ENCODE data around the gene C1orf74.

C1orf74 gene

GRCh38 chr1:209784265-209785169, at the start of gene C1orf74:
Gene C1orf74, minus strand, starts transcription at chr1:209784559. Its CDS starts 925 bp downstream, at chr1:209783634.
- peak; percentile 94 for DNase-seq (ENCODE audit: low read depth)

GRCh38 chr1:209831615-209832014, 47.3 kb upstream of the C1orf74 start:
- no peak for DNase-seq (ENCODE audit: low read depth)

GRCh38 chr1:209830722-209831121, 46.4 kb upstream of the C1orf74 start:
- DNase-seq (ENCODE audit: low read depth) = no peak

- no peak for DNase-seq (ENCODE audit: low read depth)
These were observed 45.4 kb upstream of the C1orf74 start for GRCh38 chr1:209829716-209830115.

GRCh38 chr1:209827384-209828262, 43.3 kb upstream of the C1orf74 start, which contains the start of gene UTP25:
Gene UTP25, plus strand, starts transcription at chr1:209827972. Its CDS starts 92 bp downstream, at chr1:209828064.
- peak; percentile 97 for DNase-seq (ENCODE audit: low read depth)

- no peak for DNase-seq (ENCODE audit: low read depth)
These were observed 41.5 kb upstream of the C1orf74 start for GRCh38 chr1:209825591-209826434.

GRCh38 chr1:209823143-209824041, 39.0 kb upstream of the C1orf74 start:
- peak; percentile 64 for DNase-seq (ENCODE audit: low read depth)

GRCh38 chr1:209822706-209823105, 38.3 kb upstream of the C1orf74 start:
- DNase-seq (ENCODE audit: low read depth) = no peak

- no peak for DNase-seq (ENCODE audit: low read depth)
These were observed 36.6 kb upstream of the C1orf74 start for GRCh38 chr1:209820986-209821385.

- DNase-seq (ENCODE audit: low read depth) = no peak
These were observed 34.7 kb upstream of the C1orf74 start for GRCh38 chr1:209819058-209819457.

- DNase-seq (ENCODE audit: low read depth) = no peak
These were observed 33.3 kb upstream of the C1orf74 start for GRCh38 chr1:209817691-209818090.

GRCh38 chr1:209816923-209817322, 32.6 kb upstream of the C1orf74 start:
- DNase-seq (ENCODE audit: low read depth) = no peak

GRCh38 chr1:209815931-209816341, 31.6 kb upstream of the C1orf74 start:
- no peak for DNase-seq (ENCODE audit: low read depth)

- no peak for DNase-seq (ENCODE audit: low read depth)
These were observed 31.1 kb upstream of the C1orf74 start for GRCh38 chr1:209815490-209815889.

- DNase-seq (ENCODE audit: low read depth) = no peak
These were observed 29.5 kb upstream of the C1orf74 start for GRCh38 chr1:209813902-209814301.

- DNase-seq (ENCODE audit: low read depth) = no peak
These were observed 26.4 kb upstream of the C1orf74 start for GRCh38 chr1:209810783-209811182.

- no peak for DNase-seq (ENCODE audit: low read depth)
These were observed 25.3 kb upstream of the C1orf74 start for GRCh38 chr1:209809611-209810010.

GRCh38 chr1:209808059-209808581, 23.8 kb upstream of the C1orf74 start:
- DNase-seq (ENCODE audit: low read depth) = peak; percentile 97

GRCh38 chr1:209807509-209807908, 23.1 kb upstream of the C1orf74 start:
- DNase-seq (ENCODE audit: low read depth) = no peak
